K562 (cell line): ENCODE measurements around the gene AAMDC. TPM values are rescaled to one million over a fixed set of nuclear protein-coding genes. Genes with fewer than 3 reads are reported as not detected.

Experiments used
- CHCHD3 ChIP-seq: fragments of 250-450 bp; sonication (Bioruptor Pico); IDR thresholded peaks from 2 replicates; pipeline ENCODE4 v2.1.2; 2022; ENCODE audit warnings: mild to moderate bottlenecking
- E2F6 ChIP-seq, 2 experiments: IDR thresholded peaks; 2 replicates each; pipeline ENCODE4 v1.6.1; 2011; ENCODE audit warnings: borderline replicate concordance in 1 of 2, control low read depth in 1 of 2, low read depth in 1 of 2, low read length in 1 of 2, mild to moderate bottlenecking in 1 of 2, mixed read lengths in 1 of 2, moderate library complexity in 1 of 2; ENCODE audit not compliant: insufficient read depth in 1 of 2, insufficient read length in 1 of 2, poor library complexity in 1 of 2, severe bottlenecking in 1 of 2; ENCODE audit errors: extremely low read depth in 1 of 2
- HMG20B ChIP-seq: fragments of 250-450 bp; sonication (Bioruptor Pico); IDR thresholded peaks from 2 replicates; pipeline ENCODE4 v1.5.0; 2021; ENCODE audit warnings: mild to moderate bottlenecking
- HNRNPK ChIP-seq: fragments of 200-400 bp; formaldehyde crosslinking; IDR thresholded peaks from one replicate; pipeline ENCODE4 v1.6.1; 2018; ENCODE audit warnings: mild to moderate bottlenecking, low read depth, low read length; ENCODE audit not compliant: poor library complexity, severe bottlenecking
- KDM4B ChIP-seq, 2 experiments: fragments of 450-650 bp in 1 of 2; sonication (generic) in 1 of 2; IDR thresholded peaks; 2 replicates each; pipeline ENCODE4 v1.6.1; 2016 to 2017; ENCODE audit warnings: borderline replicate concordance in 2 of 2, antibody characterized with exemption in 1 of 2, low read depth in 1 of 2, mild to moderate bottlenecking in 1 of 2
- MAFG ChIP-seq: fragments of 450-650 bp; conservative IDR thresholded peaks from 2 replicates; pipeline ENCODE4 v1.6.1; 2016; ENCODE audit warnings: missing genetic modification characterization, missing compliant biosample characterization
- MAFK ChIP-seq: IDR thresholded peaks from 2 replicates; pipeline ENCODE4 v1.6.1; 2011; ENCODE audit warnings: low read length, improper control_type of control experiment
- NBN ChIP-seq: fragments of 450-650 bp; IDR thresholded peaks from 2 replicates; pipeline ENCODE4 v1.6.1; 2016; ENCODE audit warnings: low read depth, mild to moderate bottlenecking
- PRPF4 ChIP-seq: fragments of 200-400 bp; formaldehyde crosslinking; IDR thresholded peaks from one replicate; pipeline ENCODE4 v1.6.1; 2017; ENCODE audit warnings: low read length, low read depth, mild to moderate bottlenecking; ENCODE audit not compliant: insufficient read depth, poor library complexity, severe bottlenecking
- RAD51 ChIP-seq: fragments of 450-650 bp; IDR thresholded peaks from 2 replicates; pipeline ENCODE4 v1.7.1; 2016; ENCODE audit warnings: low read depth, mild to moderate bottlenecking, borderline replicate concordance
- RBM15 ChIP-seq: fragments of 200-400 bp; formaldehyde crosslinking; IDR thresholded peaks from 2 replicates; pipeline ENCODE4 v1.6.1; 2018; ENCODE audit warnings: mild to moderate bottlenecking, low read length, moderate library complexity; ENCODE audit not compliant: insufficient read depth
- RBM25 ChIP-seq: fragments of 200-400 bp; formaldehyde crosslinking; IDR thresholded peaks from 2 replicates; pipeline ENCODE4 v1.6.1; 2018; ENCODE audit warnings: low read length, low read depth, moderate library complexity; ENCODE audit not compliant: severe bottlenecking
- RHOXF2B ChIP-seq: fragments of 250-450 bp; sonication (Bioruptor Pico); conservative IDR thresholded peaks from 2 replicates; pipeline ENCODE4 v1.5.1; 2021
- ZBED1 ChIP-seq: IDR thresholded peaks from 2 replicates; pipeline ENCODE4 v1.6.1; 2014
- ZBTB33 ChIP-seq: sonication (generic); formaldehyde crosslinking; IDR thresholded peaks from 2 replicates; pipeline ENCODE4 v1.8.1; 2023; ENCODE audit warnings: mild to moderate bottlenecking, missing genetic modification reagents
- ZNF282 ChIP-seq: sonication (generic); formaldehyde crosslinking; IDR thresholded peaks from 2 replicates; pipeline ENCODE4 v1.8.1; 2023; ENCODE audit warnings: missing genetic modification reagents
- ZNF311 ChIP-seq: fragments of 250-450 bp; sonication (Bioruptor Pico); IDR thresholded peaks from 2 replicates; pipeline ENCODE4 v1.4.0; 2020; ENCODE audit warnings: mild to moderate bottlenecking, moderate library complexity
- polyA plus RNA-seq, 8 experiments: library from polyadenylated mRNA; depleted of rRNA in 4 of 8; stranded (reverse) in 5 of 8; unstranded in 3 of 8; fragments of >200 nt; fragmentation: Nextera tagmentation in 2 of 8; fragmentation: Illumina TruSeq in 1 of 8; extraction: Ambion mirVana in 2 of 8; extraction: Trizol in 1 of 8; gene quantifications; 2 replicates each; pipeline versions ENCODE4 v1.2.1 to v1.2.3, GENCODE V29; 2011 to 2014; ENCODE audit warnings: inconsistent platforms in 1 of 8, missing spikeins in 1 of 8
- total RNA-seq, 7 experiments: library from RNA; depleted of rRNA in 6 of 7; stranded (reverse); fragments of >200 nt in 6 of 7; fragmentation: Illumina TruSeq in 2 of 7; extraction: Trizol in 2 of 7; gene quantifications; 2 replicates each; pipeline versions ENCODE4 v1.2.1 to v1.2.3, GENCODE V29; 2011 to 2021; ENCODE audit warnings: low replicate concordance in 1 of 7
- TF ChIP-seq, protein P1 (sequence below): fragments of 450-650 bp; IDR thresholded peaks from 2 replicates; pipeline ENCODE4 v1.6.1; 2016; ENCODE audit warnings: low read depth, mild to moderate bottlenecking, moderate library complexity
- TF ChIP-seq, protein P2 (sequence below), 2 experiments: fragments of 450-650 bp in 1 of 2; sonication (generic) in 1 of 2; formaldehyde crosslinking in 1 of 2; IDR thresholded peaks in 1 of 2; conservative IDR thresholded peaks in 1 of 2; 2 replicates each; pipeline versions ENCODE4 v1.6.1 to v1.8.1; 2016 to 2023; ENCODE audit warnings: mild to moderate bottlenecking in 2 of 2, moderate library complexity in 2 of 2, inconsistent platforms in 1 of 2, missing genetic modification reagents in 1 of 2
- TF ChIP-seq, protein P3 (sequence below): fragments of 250-450 bp; sonication (Bioruptor Pico); IDR thresholded peaks from 2 replicates; pipeline ENCODE4 v1.9.0; 2021; ENCODE audit warnings: mild to moderate bottlenecking
- TF ChIP-seq, protein P4 (sequence below): fragments of 200-800 bp; sonication (Bioruptor generic); IDR thresholded peaks from 2 replicates; pipeline ENCODE4 v1.6.1; 2017; ENCODE audit warnings: missing genetic modification characterization, missing compliant biosample characterization

The AAMDC gene
- total and polyA plus RNA-seq, 9 of the 15 experiments (the other 6 are each of a cell fraction or from before 2014, with no cell fraction given) = 10.4 to 40.6 (median 15.6) TPM

DNA sequence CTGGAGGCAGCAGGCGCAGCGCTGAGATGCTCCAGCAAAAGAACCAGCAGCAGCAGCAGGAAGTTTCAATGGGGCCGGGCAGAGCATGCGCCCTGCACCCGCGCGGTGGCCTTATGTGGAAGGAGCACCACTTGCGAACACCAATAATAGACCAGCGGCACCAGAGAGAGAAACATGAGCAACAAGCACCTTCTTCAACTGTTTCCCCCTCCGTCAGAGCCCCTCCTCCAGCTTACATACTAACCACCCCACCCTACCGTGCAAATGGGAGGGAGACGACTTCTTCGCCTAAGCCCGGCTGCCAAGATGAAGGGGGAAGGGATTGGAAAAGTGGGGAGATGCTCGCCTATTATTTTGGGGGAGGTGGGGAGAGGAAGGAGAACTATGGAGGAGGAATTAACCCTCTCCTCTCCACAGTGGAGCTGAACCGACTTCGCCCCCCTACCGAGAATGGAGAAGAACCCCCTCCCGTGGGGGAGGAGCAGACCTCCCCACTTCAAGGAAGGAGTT is 1.5 kb upstream of the AAMDC start (continued):
- TF ChIP-seq RAD51 (no peak), E2F6 (IDR thresholded peaks at IDR 0.05; ENCODE audit: borderline replicate concordance in 1 of 2, extremely low read depth in 1 of 2, insufficient read depth in 1 of 2, insufficient read length in 1 of 2, low read depth in 1 of 2, low read length in 1 of 2, poor library complexity in 1 of 2, severe bottlenecking in 1 of 2) (peak in 1 of 2 experiments; percentile 53), ZBED1 (no peak), HMG20B (CRISPR knock-in tag) (no peak), MAFK (no peak), ZNF282 (CRISPR knock-in tag) (no peak), RHOXF2B (CRISPR knock-in tag) (no peak), NBN (0 out of 2 replicates have a peak, but pooled peaks have one; percentile 50), RBM25 (no peak), ZBTB33 (CRISPR knock-in tag) (no peak), ZNF311 (CRISPR knock-in tag) (no peak), KDM4B (IDR thresholded peaks at IDR 0.05; ENCODE audit: borderline replicate concordance in 2 of 2, low read depth in 1 of 2) (no peak), PRPF4 (no peak), MAFG (no peak), CHCHD3 (CRISPR knock-in tag) (no peak), RBM15 (no peak), HNRNPK (no peak)
- TF ChIP-seq, protein P1, sequence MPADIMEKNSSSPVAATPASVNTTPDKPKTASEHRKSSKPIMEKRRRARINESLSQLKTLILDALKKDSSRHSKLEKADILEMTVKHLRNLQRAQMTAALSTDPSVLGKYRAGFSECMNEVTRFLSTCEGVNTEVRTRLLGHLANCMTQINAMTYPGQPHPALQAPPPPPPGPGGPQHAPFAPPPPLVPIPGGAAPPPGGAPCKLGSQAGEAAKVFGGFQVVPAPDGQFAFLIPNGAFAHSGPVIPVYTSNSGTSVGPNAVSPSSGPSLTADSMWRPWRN = no peak
- TF ChIP-seq, protein P2, sequence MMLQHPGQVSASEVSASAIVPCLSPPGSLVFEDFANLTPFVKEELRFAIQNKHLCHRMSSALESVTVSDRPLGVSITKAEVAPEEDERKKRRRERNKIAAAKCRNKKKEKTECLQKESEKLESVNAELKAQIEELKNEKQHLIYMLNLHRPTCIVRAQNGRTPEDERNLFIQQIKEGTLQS (IDR thresholded peaks at IDR 0.05) = no peak
- TF ChIP-seq, protein P2 (CRISPR knock-in tag; conservative IDR thresholded peaks at IDR 0.05) = no peak
- TF ChIP-seq, protein P3, sequence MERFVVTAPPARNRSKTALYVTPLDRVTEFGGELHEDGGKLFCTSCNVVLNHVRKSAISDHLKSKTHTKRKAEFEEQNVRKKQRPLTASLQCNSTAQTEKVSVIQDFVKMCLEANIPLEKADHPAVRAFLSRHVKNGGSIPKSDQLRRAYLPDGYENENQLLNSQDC (CRISPR knock-in tag) = no peak
- TF ChIP-seq, protein P4, sequence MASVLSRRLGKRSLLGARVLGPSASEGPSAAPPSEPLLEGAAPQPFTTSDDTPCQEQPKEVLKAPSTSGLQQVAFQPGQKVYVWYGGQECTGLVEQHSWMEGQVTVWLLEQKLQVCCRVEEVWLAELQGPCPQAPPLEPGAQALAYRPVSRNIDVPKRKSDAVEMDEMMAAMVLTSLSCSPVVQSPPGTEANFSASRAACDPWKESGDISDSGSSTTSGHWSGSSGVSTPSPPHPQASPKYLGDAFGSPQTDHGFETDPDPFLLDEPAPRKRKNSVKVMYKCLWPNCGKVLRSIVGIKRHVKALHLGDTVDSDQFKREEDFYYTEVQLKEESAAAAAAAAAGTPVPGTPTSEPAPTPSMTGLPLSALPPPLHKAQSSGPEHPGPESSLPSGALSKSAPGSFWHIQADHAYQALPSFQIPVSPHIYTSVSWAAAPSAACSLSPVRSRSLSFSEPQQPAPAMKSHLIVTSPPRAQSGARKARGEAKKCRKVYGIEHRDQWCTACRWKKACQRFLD = no peak
